ENCODE results near the gene SSTR3. TPM values are rescaled to one million over a fixed set of nuclear protein-coding genes. Genes with fewer than 3 reads are reported as not detected.

SSTR3 gene
- total and polyA plus RNA-seq, 10 of the 15 experiments (the other 5 are each of a cell fraction or from before 2014, with no cell fraction given), result 0.03 to 4.5 (median 2.4) TPM

DNA sequence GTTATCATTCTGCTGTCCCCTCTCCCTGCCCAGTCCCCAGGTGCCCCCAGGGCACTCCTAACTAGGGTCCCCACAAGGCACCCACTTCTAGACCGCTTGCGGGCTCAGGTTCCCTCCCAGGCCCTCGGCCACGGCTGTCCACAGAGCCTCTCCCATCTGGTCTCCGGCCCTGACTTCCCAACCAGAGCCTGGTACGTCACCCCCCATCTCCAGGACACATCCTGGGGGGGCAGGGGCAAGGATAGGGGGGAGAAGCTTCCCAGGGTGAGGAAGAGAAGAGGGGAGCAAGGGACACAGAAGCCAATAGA is 457 bp downstream of the SSTR3 start:
- no peak overlapping the region for H3K27ac ChIP-seq (ENCODE audit: control insufficient read depth, insufficient read depth)
- no peaks in the 10 kb centered on the region for H3K27me3 ChIP-seq (replicated peaks in 1 of 2; ENCODE audit: control insufficient read depth in 2 of 2, insufficient read depth in 2 of 2, low read length in 1 of 2)
- no peaks in the 10 kb centered on the region for H4K20me1 ChIP-seq (ENCODE audit: control insufficient read depth, insufficient read depth)
- ChIA-PET CTCF (interaction anchor here (1.1 kb wide), 1 partner anchor 49 kb away, joined by 3 read pairs; no protein-coding TSS in a partner anchor), POLR2A (no interaction called here), SMC1A (ENCODE audit: uncharacterized antibody, unreplicated experiment) (no interaction called here), RAD21 (ENCODE audit: unreplicated experiment) (no interaction called here)
- intact Hi-C loops (cut with micrococcal nuclease; ENCODE audit: unreplicated experiment) (no loop called here), in situ Hi-C loops (cut with MboI) (loop anchor here (25.0 kb wide), 1 partner anchor 1825 kb away; the partner anchor contains the start of gene HMOX1)
- TF ChIP-seq NRF1 (conservative IDR thresholded peaks at IDR 0.05; ENCODE audit: low read depth, low read length) (no peak), LARP7 (IDR thresholded peaks at IDR 0.05) (no peak)
- no peak overlapping the region for H2AFZ ChIP-seq (ENCODE audit: control insufficient read depth, low read depth, low read length)
- ATAC-seq (no peak), FAIRE-seq (no peak), DNase-seq (ENCODE audit: low read depth, low spot score) (no peak)
- H3K4me1 ChIP-seq (ENCODE audit: control insufficient read depth, insufficient read depth, low read length), result peaks cover 15% of the 10 kb centered on the region
- H3K9ac ChIP-seq (ENCODE audit: control insufficient read depth, insufficient read depth, low read length), result no peak overlapping the region
- BruUV-seq (replicated peaks), result no TSS peak
- no peaks in the 10 kb centered on the region for H3K9me3 ChIP-seq (replicated peaks; ENCODE audit: control insufficient read depth, insufficient read depth, low read length)
- H3K79me2 ChIP-seq (ENCODE audit: control insufficient read depth, insufficient read depth, low read length), result no peaks in the 10 kb centered on the region; the same call in 1 of the 2 replicates
- no peak overlapping the region for H3K4me3 ChIP-seq
- 98% methylated on average over 6 of the region's 6 CpGs for WGBS (ENCODE audit: insufficient coverage, insufficient replicate concordance, low lambda C conversion rate, missing lambda C conversion rate)
- H3K4me2 ChIP-seq (ENCODE audit: control insufficient read depth, insufficient read depth), result no peak overlapping the region
- no peaks in the 10 kb centered on the region; a peak in 3 of 4 replicates for H3K36me3 ChIP-seq (ENCODE audit: control insufficient read depth in 2 of 2, insufficient read depth in 2 of 2, low read length in 1 of 2)

DNA sequence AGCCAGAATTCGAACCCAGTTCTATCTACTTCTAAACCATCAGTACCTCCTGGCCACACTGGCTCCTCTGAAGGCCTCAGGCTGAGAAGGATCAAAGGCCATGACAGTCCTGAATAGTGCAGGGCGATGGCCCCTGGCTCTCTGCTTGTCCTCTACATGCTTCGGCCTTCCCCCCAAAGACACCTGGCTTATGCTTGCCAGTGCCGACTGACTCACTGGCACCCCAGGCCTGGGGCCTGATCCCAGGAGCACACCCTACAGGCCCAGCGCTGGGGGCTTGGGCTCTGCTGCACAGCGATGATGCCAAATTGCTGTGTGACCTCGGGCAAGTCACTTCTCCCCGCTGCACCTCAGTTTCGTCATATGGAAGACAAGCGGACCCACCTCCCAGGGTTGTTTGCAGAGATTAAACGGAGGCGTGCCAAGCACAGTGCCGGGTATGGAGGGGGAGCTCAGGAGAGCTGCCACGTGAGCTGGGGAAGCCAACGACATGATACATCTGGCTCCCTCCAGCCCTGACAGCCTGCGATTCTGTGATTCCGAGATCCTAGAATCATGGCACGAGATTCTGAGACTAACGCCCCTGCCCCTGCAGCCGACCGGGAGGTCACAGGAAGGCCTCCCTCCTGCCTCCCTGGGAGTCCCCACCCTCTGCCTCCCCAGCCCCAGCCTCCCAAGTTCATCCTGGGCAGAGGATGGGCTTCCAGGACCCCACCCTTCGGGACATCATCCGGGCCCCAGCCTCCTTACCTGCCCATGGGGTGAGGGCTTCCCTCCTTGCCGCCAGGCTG is 1.0 kb downstream of the SSTR3 start:
- Histone ChIP-seq H2AFZ (ENCODE audit: control insufficient read depth, low read depth, low read length) (no peak overlapping the region), H4K20me1 (ENCODE audit: control insufficient read depth, insufficient read depth) (no peaks in the 10 kb centered on the region), H3K36me3 (ENCODE audit: control insufficient read depth in 2 of 2, insufficient read depth in 2 of 2, low read length in 1 of 2) (no peaks in the 10 kb centered on the region; a peak in 3 of 4 replicates), H3K9ac (ENCODE audit: control insufficient read depth, insufficient read depth, low read length) (no peak overlapping the region), H3K4me3 (no peak overlapping the region), H3K27me3 (replicated peaks in 1 of 2; ENCODE audit: control insufficient read depth in 2 of 2, insufficient read depth in 2 of 2, low read length in 1 of 2) (no peaks in the 10 kb centered on the region), H3K4me2 (ENCODE audit: control insufficient read depth, insufficient read depth) (no peak overlapping the region), H3K79me2 (ENCODE audit: control insufficient read depth, insufficient read depth, low read length) (no peaks in the 10 kb centered on the region), H3K9me3 (replicated peaks; ENCODE audit: control insufficient read depth, insufficient read depth, low read length) (no peaks in the 10 kb centered on the region), H3K27ac (ENCODE audit: control insufficient read depth, insufficient read depth) (no peak overlapping the region), H3K4me1 (ENCODE audit: control insufficient read depth, insufficient read depth, low read length) (peaks cover 9% of the 10 kb centered on the region)
- no peak for DNase-seq (ENCODE audit: low read depth, low spot score)
- in situ Hi-C loops (cut with MboI), result loop anchor here (25.0 kb wide), 1 partner anchor 1824 kb away; the partner anchor contains the start of gene HMOX1
- POLR2A ChIA-PET, result interaction anchor here (1.0 kb wide), 1 partner anchor 8 kb away, joined by 3 read pairs; no protein-coding TSS in a partner anchor
- CTCF ChIA-PET, result interaction anchor here (2.7 kb wide), 1 partner anchor 11 kb away, joined by 18 read pairs; no protein-coding TSS in a partner anchor
- no peak for ATAC-seq
- RAD21 ChIA-PET (ENCODE audit: unreplicated experiment), result interaction anchor here (1.3 kb wide), 1 partner anchor 49 kb away, joined by 3 read pairs; no protein-coding TSS in a partner anchor
- WGBS (ENCODE audit: insufficient coverage, insufficient replicate concordance, low lambda C conversion rate, missing lambda C conversion rate), result 91% methylated on average over 23 of the region's 24 CpGs
- BruUV-seq (replicated peaks), result no TSS peak
- SMC1A ChIA-PET (ENCODE audit: uncharacterized antibody, unreplicated experiment), result interaction anchor here (1.1 kb wide), 1 partner anchor 11 kb away, joined by 6 read pairs; no protein-coding TSS in a partner anchor
- FAIRE-seq, result no peak
- intact Hi-C loops (cut with micrococcal nuclease; ENCODE audit: unreplicated experiment), result no loop called here
- no peak for TF ChIP-seq TARDBP (IDR thresholded peaks at IDR 0.05; ENCODE audit: borderline replicate concordance)
- no peak for TF ChIP-seq SIX5 (IDR thresholded peaks at IDR 0.05; ENCODE audit: low read depth, low read length, severe bottlenecking)
- no peak for TF ChIP-seq E2F8 (IDR thresholded peaks at IDR 0.05; ENCODE audit: low read depth, partially characterized antibody)
- no peak for TF ChIP-seq SMAD5 (IDR thresholded peaks at IDR 0.05; ENCODE audit: low read depth)
- TF ChIP-seq TAF1 (IDR thresholded peaks at IDR 0.05; ENCODE audit: borderline replicate concordance, low read depth, low read length), result no peak
- no peak for TF ChIP-seq MTA3 (IDR thresholded peaks at IDR 0.05; ENCODE audit: borderline replicate concordance, low read length)
- TF ChIP-seq PAX8 (IDR thresholded peaks at IDR 0.05), result no peak
- no peak for TF ChIP-seq RAD21 (IDR thresholded peaks at IDR 0.05; ENCODE audit: insufficient read depth, low read depth, low read length)
- no peak for TF ChIP-seq FOS (IDR thresholded peaks at IDR 0.05; ENCODE audit: borderline replicate concordance, extremely low read depth, insufficient read length)
- no peak for TF ChIP-seq SP1 (IDR thresholded peaks at IDR 0.05; ENCODE audit: low read depth, low read length)
- no peak for TF ChIP-seq WRNIP1 (IDR thresholded peaks at IDR 0.05; ENCODE audit: borderline replicate concordance, low read depth, low read length)

Data from GM12878 (cell line).